K562 (cell line): Measurements from ENCODE around the gene GLYAT. TPM values are rescaled to one million over a fixed set of nuclear protein-coding genes. Genes with fewer than 3 reads are reported as not detected.

Source experiments
- ATAC-seq: fragments of 200-7000 bp; cut with Tn5 transposase; 3 replicates; pipeline ENCODE4 v1.9.1; 2020; ENCODE audit warnings: moderate library complexity
- BruUV-seq: library from RNA; stranded (reverse); fragments of 400-500 nt; replicated peaks from 2 replicates; lab custom pipeline; 2021; lab: Mats Ljungman, UMichigan
- CTCF ChIA-PET: fragments of 300-600 bp; formaldehyde crosslinking; extraction: SDS; loops from one replicate; lab custom pipeline; 2021; ENCODE audit warnings: low intra/inter-chr PET ratio; lab: Yijun Ruan, JAX
- POLR2A ChIA-PET: fragments of 300-600, 350-650 bp; sonication (Branson Sonifier 250); formaldehyde crosslinking; extraction: SDS; loops from one replicate; lab custom pipeline; 2021; ENCODE audit warnings: antibody characterized with exemption, inconsistent platforms; lab: Yijun Ruan, JAX
- DNase-seq, 4 experiments: peaks; one replicate each; pipeline versions ENCODE4 v3.0.0 to v3.0.0-alpha.2; 2011 to 2018; ENCODE audit warnings: low spot score in 3 of 4, mixed read lengths in 3 of 4; ENCODE audit errors: extremely low read depth in 1 of 4
- FAIRE-seq: peaks from 2 replicates; lab custom pipeline; 2011; peaks lifted over from hg19 to GRCh38; lab: Jason Lieb, UNC
- H2AFZ ChIP-seq: 2 replicates; pipeline ENCODE4 v1.6.0; 2011; ENCODE audit warnings: low read depth, low read length, control low read depth, inconsistent platforms
- H3K27ac ChIP-seq: fragments of 200-600 bp; 3 replicates; pipeline ENCODE4 v1.8.0; 2011; ENCODE audit warnings: low read depth, mild to moderate bottlenecking, control low read depth, inconsistent platforms, low read length, moderate library complexity, mixed read lengths; ENCODE audit errors: extremely low read depth
- H3K27me3 ChIP-seq, 2 experiments: fragments of 300-600 bp in 1 of 2; 2 replicates in 1 of 2; 3 replicates in 1 of 2; pipeline versions ENCODE4 v1.6.0 to v1.8.0; 2011; ENCODE audit warnings: inconsistent platforms in 2 of 2, low read length in 2 of 2, mild to moderate bottlenecking in 1 of 2, mixed read lengths in 1 of 2, moderate library complexity in 1 of 2; ENCODE audit not compliant: control insufficient read depth in 2 of 2, insufficient read depth in 2 of 2
- H3K36me3 ChIP-seq: fragments of 300-600 bp; 3 replicates; pipeline ENCODE4 v1.8.0; 2011; ENCODE audit warnings: mild to moderate bottlenecking, low read length, inconsistent platforms; ENCODE audit not compliant: control insufficient read depth, insufficient read depth
- H3K4me1 ChIP-seq, 2 experiments: fragments of 200-600 bp in 1 of 2; replicated peaks in 1 of 2; 2 replicates in 1 of 2; 3 replicates in 1 of 2; pipeline versions ENCODE4 v1.5.1 to v1.8.0; 2011; ENCODE audit warnings: inconsistent platforms in 2 of 2, low read length in 2 of 2, mild to moderate bottlenecking in 1 of 2, mixed read lengths in 1 of 2, moderate library complexity in 1 of 2; ENCODE audit not compliant: control insufficient read depth in 2 of 2, insufficient read depth in 2 of 2
- H3K4me2 ChIP-seq: 2 replicates; pipeline ENCODE4 v1.6.1; 2011; ENCODE audit warnings: low read length, control low read depth, inconsistent platforms, mixed read lengths; ENCODE audit not compliant: insufficient read depth
- H3K4me3 ChIP-seq: fragments of 200-600 bp; sonication (generic), shearing (Covaris generic); 2 replicates; pipeline ENCODE4 v1.5.1; 2016; ENCODE audit warnings: control low read depth, inconsistent platforms
- H3K79me2 ChIP-seq: fragments of 200-600 bp; 3 replicates; pipeline ENCODE4 v1.8.0; 2011; ENCODE audit warnings: low read length, inconsistent platforms; ENCODE audit not compliant: control insufficient read depth, insufficient read depth
- H3K9ac ChIP-seq, 2 experiments: 2 replicates each; pipeline versions ENCODE4 v1.6.0 to v1.6.1; 2011; ENCODE audit warnings: low read depth in 2 of 2, low read length in 2 of 2, control low read depth in 1 of 2, inconsistent platforms in 1 of 2, mild to moderate bottlenecking in 1 of 2, mixed read lengths in 1 of 2; ENCODE audit not compliant: insufficient read depth in 1 of 2
- H3K9me1 ChIP-seq: one replicate; pipeline ENCODE4 v1.6.0; 2011; ENCODE audit warnings: inconsistent platforms, mild to moderate bottlenecking, low read length, moderate library complexity; ENCODE audit not compliant: control insufficient read depth, insufficient read depth
- H3K9me3 ChIP-seq: replicated peaks from 2 replicates; pipeline ENCODE4 v1.5.1; 2011; ENCODE audit warnings: low read depth, low read length, inconsistent platforms; ENCODE audit not compliant: control insufficient read depth, insufficient read depth
- H4K20me1 ChIP-seq: replicated peaks from 2 replicates; pipeline ENCODE4 v1.6.1; 2011; ENCODE audit warnings: low read length, inconsistent platforms, mixed read lengths; ENCODE audit not compliant: control insufficient read depth, insufficient read depth
- ARNT ChIP-seq, 2 experiments: fragments of 450-650 bp; IDR thresholded peaks; 2 replicates each; pipeline ENCODE4 v1.6.1; 2016; ENCODE audit warnings: mild to moderate bottlenecking in 1 of 2
- ASH1L ChIP-seq: fragments of 450-650 bp; IDR thresholded peaks from 2 replicates; pipeline ENCODE4 v1.6.1; 2018; ENCODE audit warnings: borderline replicate concordance, mild to moderate bottlenecking, low read depth; ENCODE audit not compliant: partially characterized antibody
- BCL6 ChIP-seq: fragments of 250-450 bp; sonication (Bioruptor Pico); IDR thresholded peaks from 2 replicates; pipeline ENCODE4 v1.4.0; 2020
- CBFA2T2 ChIP-seq: fragments of 450-650 bp; conservative IDR thresholded peaks from 2 replicates; pipeline ENCODE4 v1.6.1; 2017; ENCODE audit warnings: mild to moderate bottlenecking
- HDAC3 ChIP-seq: fragments of 450-650 bp; IDR thresholded peaks from 2 replicates; pipeline ENCODE4 v1.6.1; 2018; ENCODE audit warnings: borderline replicate concordance, mild to moderate bottlenecking, moderate library complexity; ENCODE audit not compliant: partially characterized antibody
- HNRNPH1 ChIP-seq: fragments of 200-400 bp; formaldehyde crosslinking; optimal IDR thresholded peaks from 2 replicates; pipeline ENCODE3; 2017; ENCODE audit warnings: low read depth, mild to moderate bottlenecking, low read length, moderate library complexity
- IFI16 ChIP-seq: fragments of 250-450 bp; sonication (Bioruptor Pico); IDR thresholded peaks from 2 replicates; pipeline ENCODE4 v2.1.2; 2022; ENCODE audit warnings: mild to moderate bottlenecking, inconsistent platforms
- KLF16 ChIP-seq: IDR thresholded peaks from 2 replicates; pipeline ENCODE4 v1.6.1; 2016; ENCODE audit warnings: antibody characterized with exemption
- L3MBTL2 ChIP-seq: fragments of 450-650 bp; IDR thresholded peaks from 2 replicates; pipeline ENCODE4 v1.6.1; 2016; ENCODE audit warnings: mild to moderate bottlenecking, moderate library complexity
- RAD21 ChIP-seq, 2 experiments: fragments of 250-450 bp in 1 of 2; fragments of 450-650 bp in 1 of 2; sonication (Bioruptor Pico) in 1 of 2; formaldehyde crosslinking in 1 of 2; IDR thresholded peaks in 1 of 2; conservative IDR thresholded peaks in 1 of 2; 2 replicates each; pipeline versions ENCODE4 v1.4.0 to v1.8.0; 2020 to 2022; ENCODE audit warnings: mild to moderate bottlenecking in 2 of 2, moderate library complexity in 1 of 2
- ZHX1 ChIP-seq: fragments of 150-350 bp; conservative IDR thresholded peaks from 2 replicates; pipeline ENCODE4 v1.6.1; 2014; ENCODE audit warnings: low read length
- ZNF707 ChIP-seq: fragments of 250-450 bp; sonication (Bioruptor Pico); conservative IDR thresholded peaks from 2 replicates; pipeline ENCODE4 v1.8.0; 2022; ENCODE audit warnings: inconsistent platforms, mild to moderate bottlenecking, moderate library complexity
- ZNF766 ChIP-seq: fragments of 200-800 bp; sonication (Bioruptor generic); conservative IDR thresholded peaks from 2 replicates; pipeline ENCODE4 v1.6.1; 2016; ENCODE audit warnings: missing genetic modification characterization, missing compliant biosample characterization
- ZNF79 ChIP-seq: fragments of 250-450 bp; sonication (Bioruptor Pico); IDR thresholded peaks from 2 replicates; pipeline ENCODE4 v1.4.0; 2020; ENCODE audit warnings: low read depth, mild to moderate bottlenecking, moderate library complexity
- WGBS: fragments of 100-300 bp; shearing (Covaris generic); methylation state at CpG from one replicate; pipeline ENCODE4 v1.1.6; 2016; ENCODE audit warnings: low coverage, mixed read lengths; ENCODE audit not compliant: insufficient coverage; ENCODE audit errors: missing lambda C conversion rate; 5-methylcytosine and 5-hydroxymethylcytosine counted together
- in situ Hi-C: fragments of 300-500 bp; cut with MboI; formaldehyde crosslinking; loops from 4 replicates; pipeline ENCODE4 v1.15.0; 2018; ENCODE audit warnings: inconsistent platforms, mixed read lengths
- intact Hi-C: fragments of 100-400 bp; cut with micrococcal nuclease; formaldehyde crosslinking; loops from 2 replicates; pipeline ENCODE4 v1.14.2; 2022
- polyA plus RNA-seq, 8 experiments: library from polyadenylated mRNA; depleted of rRNA in 4 of 8; stranded (reverse) in 5 of 8; unstranded in 3 of 8; fragments of >200 nt; fragmentation: Nextera tagmentation in 2 of 8; fragmentation: Illumina TruSeq in 1 of 8; extraction: Ambion mirVana in 2 of 8; extraction: Trizol in 1 of 8; gene quantifications; 2 replicates each; pipeline versions ENCODE4 v1.2.1 to v1.2.3, GENCODE V29; 2011 to 2014; ENCODE audit warnings: inconsistent platforms in 1 of 8, missing spikeins in 1 of 8
- total RNA-seq, 7 experiments: library from RNA; depleted of rRNA in 6 of 7; stranded (reverse); fragments of >200 nt in 6 of 7; fragmentation: Illumina TruSeq in 2 of 7; extraction: Trizol in 2 of 7; gene quantifications; 2 replicates each; pipeline versions ENCODE4 v1.2.1 to v1.2.3, GENCODE V29; 2011 to 2021; ENCODE audit warnings: low replicate concordance in 1 of 7
- TF ChIP-seq, protein P1 (sequence below): fragments of 450-650 bp; formaldehyde crosslinking; IDR thresholded peaks from 2 replicates; pipeline ENCODE4 v1.4.0; 2020; ENCODE audit warnings: mild to moderate bottlenecking, moderate library complexity

Gene GLYAT
- total and polyA plus RNA-seq, 9 of the 15 experiments (the other 6 are each of a cell fraction or from before 2014, with no cell fraction given) = not detected

DNA sequence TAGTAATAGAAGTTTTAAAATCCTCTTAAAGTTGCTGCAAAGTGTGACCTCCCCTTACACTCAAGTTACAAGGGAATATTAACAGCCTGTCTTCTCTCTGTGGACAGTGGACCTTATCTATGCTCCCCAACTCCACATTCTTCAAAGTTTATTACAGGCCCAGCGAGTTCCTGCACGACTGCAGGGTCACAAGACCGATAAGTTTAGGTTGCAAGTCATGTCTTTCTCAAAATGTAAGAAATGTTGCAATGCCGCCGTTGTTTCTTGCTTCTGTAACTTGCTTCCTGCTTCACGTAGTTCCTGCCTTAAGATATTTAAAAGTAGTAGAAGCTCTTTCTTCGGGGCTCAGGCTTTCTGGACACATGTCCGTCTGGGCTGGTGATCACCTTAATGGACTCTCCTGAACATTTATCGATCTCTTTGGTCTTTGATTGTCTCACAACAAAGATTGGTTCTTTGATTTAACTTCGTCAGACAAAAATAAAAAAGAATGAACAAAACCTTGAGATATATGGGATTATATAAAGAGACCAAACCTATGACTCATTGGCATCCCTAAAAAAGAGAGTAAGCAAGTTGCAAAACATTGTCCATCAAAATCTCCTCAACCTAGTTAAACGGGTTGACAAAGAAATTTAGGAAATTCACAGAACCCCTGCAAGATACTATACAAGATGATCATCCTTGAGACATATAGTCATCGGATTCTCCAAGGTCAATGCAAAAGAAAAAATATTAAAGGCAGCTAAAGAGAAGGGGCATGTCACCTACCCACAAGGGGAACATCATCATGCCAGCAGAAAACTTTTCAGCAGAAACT lies 45.4 kb upstream of the GLYAT start:
- in situ Hi-C loops (no loop called here), intact Hi-C loops (loop anchor here (5.0 to 10.0 kb wide), 2 partner anchors 60 to 368 kb away; partner anchors contain the start of gene FAM111A)
- POLR2A ChIA-PET = interaction anchor here (0.7 to 1.1 kb wide), 4 partner anchors 9 to 1089 kb away, joined by 3 to 5 read pairs (median 4); no protein-coding TSS in a partner anchor
- peaks cover 5 to 55% of the 10 kb centered on the region in 2 experiments for H3K4me1 ChIP-seq
- H3K9me1 ChIP-seq = no peaks in the 10 kb centered on the region
- H3K9me3 ChIP-seq = peaks cover 15% of the 10 kb centered on the region
- BruUV-seq = TSS peak; percentile 54
- FAIRE-seq (peak; percentile 88), ATAC-seq (peak; percentile 72), DNase-seq (peak in 2 of 4 experiments; percentile 62 to 93)
- H4K20me1 ChIP-seq = no peaks in the 10 kb centered on the region
- peaks cover 7% of the 10 kb centered on the region; the same call in 2 of the 3 replicates for H3K36me3 ChIP-seq
- H3K4me2 ChIP-seq = peak overlapping the region; percentile 39
- no peaks in the 10 kb centered on the region for H3K27me3 ChIP-seq
- WGBS = 2% methylated on average over 12 of the region's 12 CpGs
- CTCF ChIA-PET = no interaction called here
- H3K4me3 ChIP-seq = no peak overlapping the region
- H3K9ac ChIP-seq = peak overlapping the region in 1 of 2 experiments; percentile 57; a peak in 2 of 4 replicates
- peak overlapping the region; percentile 67 for H2AFZ ChIP-seq
- peak overlapping the region; percentile 81 for H3K27ac ChIP-seq
- H3K79me2 ChIP-seq = peaks cover 8% of the 10 kb centered on the region
- peak; percentile 70 for TF ChIP-seq HDAC3
- peak in 1 of 2 experiments; percentile 70; a peak in 1 of 4 replicates for TF ChIP-seq ARNT (IDR thresholded peaks at IDR 0.05)
- no peak for TF ChIP-seq HNRNPH1
- TF ChIP-seq ZNF766 (CRISPR knock-in tag) = peak; percentile 83
- 0 out of 2 replicates have a peak, but pooled peaks have one; percentile 5 for TF ChIP-seq ZNF79 (CRISPR knock-in tag)
- TF ChIP-seq ZNF707 (CRISPR knock-in tag) = no peak
- no peak for TF ChIP-seq ASH1L
- peak; percentile 12 to 37; a peak in 2 of 4 replicates for TF ChIP-seq RAD21 (CRISPR knock-in tag; conservative IDR thresholded peaks at IDR 0.05 in 1 of 2, IDR thresholded peaks at IDR 0.05 in 1 of 2)
- TF ChIP-seq, protein P1, sequence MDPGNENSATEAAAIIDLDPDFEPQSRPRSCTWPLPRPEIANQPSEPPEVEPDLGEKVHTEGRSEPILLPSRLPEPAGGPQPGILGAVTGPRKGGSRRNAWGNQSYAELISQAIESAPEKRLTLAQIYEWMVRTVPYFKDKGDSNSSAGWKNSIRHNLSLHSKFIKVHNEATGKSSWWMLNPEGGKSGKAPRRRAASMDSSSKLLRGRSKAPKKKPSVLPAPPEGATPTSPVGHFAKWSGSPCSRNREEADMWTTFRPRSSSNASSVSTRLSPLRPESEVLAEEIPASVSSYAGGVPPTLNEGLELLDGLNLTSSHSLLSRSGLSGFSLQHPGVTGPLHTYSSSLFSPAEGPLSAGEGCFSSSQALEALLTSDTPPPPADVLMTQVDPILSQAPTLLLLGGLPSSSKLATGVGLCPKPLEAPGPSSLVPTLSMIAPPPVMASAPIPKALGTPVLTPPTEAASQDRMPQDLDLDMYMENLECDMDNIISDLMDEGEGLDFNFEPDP (CRISPR knock-in tag) = no peak
- TF ChIP-seq CBFA2T2 = peak; percentile 90
- peak; percentile 89 for TF ChIP-seq L3MBTL2
- TF ChIP-seq BCL6 (CRISPR knock-in tag) = no peak
- no peak for TF ChIP-seq ZHX1
- no peak for TF ChIP-seq IFI16
- peak; percentile 78 for TF ChIP-seq KLF16
